Mesenchymal stem cell (in vitro differentiated cells and primary cell): ENCODE data around the gene RIT1.

Experiments used
- DNase-seq: peaks from one replicate; pipeline ENCODE4 v3.0.0-alpha.2; 2013
- H2AFZ ChIP-seq: one replicate; pipeline ENCODE4 v1.6.1; 2013; ENCODE audit warnings: low read depth, mild to moderate bottlenecking, control low read depth, inconsistent platforms, low read length, moderate library complexity
- H2AK5ac ChIP-seq: 2 replicates; pipeline ENCODE4 v1.6.1; 2013; ENCODE audit warnings: low read length, moderate library complexity, mild to moderate bottlenecking, inconsistent platforms; ENCODE audit not compliant: severe bottlenecking
- H2BK120ac ChIP-seq: one replicate; pipeline ENCODE4 v1.6.1; 2013; ENCODE audit warnings: low read depth, mild to moderate bottlenecking, inconsistent platforms, low read length, moderate library complexity
- H2BK12ac ChIP-seq, 2 experiments: one replicate each; pipeline ENCODE4 v1.6.1; 2013; ENCODE audit warnings: inconsistent platforms in 2 of 2, low read length in 2 of 2, mild to moderate bottlenecking in 2 of 2, moderate library complexity in 2 of 2, control low read depth in 1 of 2
- H2BK15ac ChIP-seq: one replicate; pipeline ENCODE4 v1.6.1; 2013; ENCODE audit warnings: mild to moderate bottlenecking, low read depth, inconsistent platforms; ENCODE audit not compliant: poor library complexity, severe bottlenecking
- H2BK5ac ChIP-seq: 2 replicates; pipeline ENCODE4 v1.6.1; 2013; ENCODE audit warnings: low read depth, mild to moderate bottlenecking, low read length, control low read depth, inconsistent platforms; ENCODE audit not compliant: poor library complexity, severe bottlenecking
- H3K14ac ChIP-seq, 2 experiments: one replicate each; pipeline ENCODE4 v1.6.1; 2013; ENCODE audit warnings: inconsistent platforms in 2 of 2, low read length in 2 of 2, control low read depth in 1 of 2, mild to moderate bottlenecking in 1 of 2, moderate library complexity in 1 of 2
- H3K18ac ChIP-seq, 2 experiments: one replicate each; pipeline ENCODE4 v1.6.1; 2013; ENCODE audit warnings: inconsistent platforms in 2 of 2, low read length in 2 of 2, control low read depth in 1 of 2, low read depth in 1 of 2, mild to moderate bottlenecking in 1 of 2
- H3K23ac ChIP-seq, 2 experiments: one replicate each; pipeline ENCODE4 v1.6.1; 2013; ENCODE audit warnings: inconsistent platforms in 2 of 2, low read length in 2 of 2, mild to moderate bottlenecking in 2 of 2, moderate library complexity in 2 of 2, control low read depth in 1 of 2
- H3K27ac ChIP-seq: 2 replicates; pipeline ENCODE4 v1.5.1; 2013; ENCODE audit warnings: mild to moderate bottlenecking, moderate library complexity, low read length, control low read depth, inconsistent platforms; ENCODE audit not compliant: poor library complexity, severe bottlenecking
- H3K27me3 ChIP-seq, 2 experiments: 2 replicates each; pipeline versions ENCODE4 v1.6.1 to v1.7.0; 2013; ENCODE audit warnings: low read length in 2 of 2, mild to moderate bottlenecking in 2 of 2, moderate library complexity in 2 of 2, control low read depth in 1 of 2, inconsistent platforms in 1 of 2; ENCODE audit not compliant: control insufficient read depth in 1 of 2, insufficient read depth in 1 of 2
- H3K36me3 ChIP-seq, 2 experiments: 2 replicates each; pipeline versions ENCODE4 v1.6.1 to v1.7.0; 2013; ENCODE audit warnings: low read length in 2 of 2, control low read depth in 1 of 2, inconsistent platforms in 1 of 2, low read depth in 1 of 2, mild to moderate bottlenecking in 1 of 2; ENCODE audit not compliant: insufficient read depth in 2 of 2, control insufficient read depth in 1 of 2
- H3K4ac ChIP-seq, 2 experiments: one replicate each; pipeline ENCODE4 v1.6.1; 2013; ENCODE audit warnings: inconsistent platforms in 2 of 2, low read length in 2 of 2, mild to moderate bottlenecking in 2 of 2, moderate library complexity in 2 of 2, control low read depth in 1 of 2, low read depth in 1 of 2
- H3K4me1 ChIP-seq: 2 replicates; pipeline ENCODE4 v1.6.1; 2013; ENCODE audit warnings: low read depth, low read length, control low read depth; ENCODE audit not compliant: control insufficient read depth, insufficient read depth
- H3K4me2 ChIP-seq: 2 replicates; pipeline ENCODE4 v1.6.1; 2013; ENCODE audit warnings: low read length, mild to moderate bottlenecking, inconsistent platforms; ENCODE audit not compliant: poor library complexity, severe bottlenecking
- H3K4me3 ChIP-seq, 2 experiments: 2 replicates each; pipeline versions ENCODE4 v1.5.1 to v1.7.0; 2013; ENCODE audit warnings: low read length in 2 of 2, mild to moderate bottlenecking in 2 of 2, control low read depth in 1 of 2, low read depth in 1 of 2; ENCODE audit not compliant: insufficient read depth in 1 of 2
- H3K79me1 ChIP-seq: replicated peaks from 2 replicates; pipeline ENCODE4 v1.6.1; 2013; ENCODE audit warnings: mild to moderate bottlenecking, control low read depth, low read length, inconsistent platforms; ENCODE audit not compliant: poor library complexity, severe bottlenecking
- H3K9ac ChIP-seq: 2 replicates; pipeline ENCODE4 v1.7.0; 2013; ENCODE audit warnings: mild to moderate bottlenecking, low read length, moderate library complexity
- H3K9me3 ChIP-seq: 2 replicates; pipeline ENCODE4 v1.7.0; 2013; ENCODE audit warnings: mild to moderate bottlenecking, low read length; ENCODE audit not compliant: control insufficient read depth
- H4K8ac ChIP-seq: one replicate; pipeline ENCODE4 v1.6.1; 2013; ENCODE audit warnings: inconsistent platforms, mild to moderate bottlenecking, low read length, moderate library complexity
- H4K91ac ChIP-seq: one replicate; pipeline ENCODE4 v1.6.1; 2013; ENCODE audit warnings: mild to moderate bottlenecking, low read length, inconsistent platforms
- WGBS: methylation state at CpG from one replicate; pipeline ENCODE4 v1.1.7; 2013; ENCODE audit warnings: mixed read lengths; 5-methylcytosine and 5-hydroxymethylcytosine counted together

RIT1 gene

GRCh38 chr1:155893389-155894142 is 17.6 kb downstream of the RIT1 start:
- DNase-seq: peak; percentile 91
- no peak overlapping the region for H4K91ac ChIP-seq
- H2BK15ac ChIP-seq: peak overlapping the region; percentile 48
- H2AFZ ChIP-seq: no peak overlapping the region
- 49% methylated on average over 9 of the region's 10 CpGs for WGBS
- no peaks in the 10 kb centered on the region for H3K27me3 ChIP-seq
- peaks cover 11% of the 10 kb centered on the region for H3K4me1 ChIP-seq
- peak overlapping the region; percentile 76 for H3K9ac ChIP-seq
- peak overlapping the region; percentile 26 for H2AK5ac ChIP-seq
- H3K18ac ChIP-seq: peak overlapping the region; percentile 24 to 52
- H3K36me3 ChIP-seq: peaks cover 11 to 25% of the 10 kb centered on the region in 2 experiments
- peak overlapping the region; percentile 64 for H2BK120ac ChIP-seq
- peak overlapping the region; percentile 19 for H4K8ac ChIP-seq
- no peak overlapping the region for H3K4me2 ChIP-seq
- no peak overlapping the region for H3K23ac ChIP-seq
- peak overlapping the region in 1 of 2 experiments; percentile 20 for H3K4ac ChIP-seq
- peaks cover 2% of the 10 kb centered on the region for H3K79me1 ChIP-seq
- peak overlapping the region in 1 of 2 experiments; percentile 50 for H2BK12ac ChIP-seq
- no peak overlapping the region for H3K14ac ChIP-seq
- no peaks in the 10 kb centered on the region for H3K9me3 ChIP-seq
- no peak overlapping the region for H3K4me3 ChIP-seq
- peak overlapping the region; percentile 82 for H3K27ac ChIP-seq
- no peak overlapping the region for H2BK5ac ChIP-seq

- Histone ChIP-seq H2BK15ac (no peak overlapping the region), H3K27ac (peak overlapping the region; percentile 82), H4K91ac (peak overlapping the region; percentile 6), H3K4me3 (no peak overlapping the region), H2BK5ac (no peak overlapping the region), H2BK120ac (no peak overlapping the region), H3K79me1 (peaks cover 2% of the 10 kb centered on the region), H3K4me2 (no peak overlapping the region), H3K9ac (peak overlapping the region; percentile 76), H3K27me3 (no peaks in the 10 kb centered on the region), H2AFZ (no peak overlapping the region), H3K9me3 (no peaks in the 10 kb centered on the region), H3K36me3 (peaks cover 11 to 21% of the 10 kb centered on the region in 2 experiments), H4K8ac (no peak overlapping the region), H3K23ac (no peak overlapping the region), H3K4me1 (peaks cover 11% of the 10 kb centered on the region), H3K18ac (peak overlapping the region in 1 of 2 experiments; percentile 71), H2AK5ac (peak overlapping the region; percentile 82), H2BK12ac (no peak overlapping the region), H3K14ac (peak overlapping the region in 1 of 2 experiments; percentile 69), H3K4ac (no peak overlapping the region)
- WGBS: 5% methylated on average over 3 of the region's 3 CpGs
- peak; percentile 67 for DNase-seq
Observed at GRCh38 chr1:155892796-155893195, 18.4 kb downstream of the RIT1 start.

DNA sequence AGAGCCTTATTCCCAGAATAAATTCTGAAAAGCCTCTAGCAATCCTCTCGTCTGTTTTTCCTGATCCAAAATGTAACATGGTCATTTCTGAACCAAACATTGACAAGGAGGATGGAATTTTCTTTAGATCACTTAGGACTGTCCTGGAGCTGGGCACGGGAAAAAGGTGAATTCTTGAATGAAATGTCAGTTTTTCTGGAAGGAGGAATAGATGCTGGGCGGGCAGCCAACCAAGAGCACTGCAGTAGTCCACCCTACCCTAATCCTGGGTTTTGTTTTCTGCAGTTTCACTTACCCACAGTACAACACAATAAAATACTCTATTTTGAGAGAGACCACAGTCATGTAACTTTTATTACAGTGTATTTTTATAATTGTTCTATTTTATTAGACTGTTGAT is 20.9 kb downstream of the RIT1 start:
- no peak overlapping the region for H3K14ac ChIP-seq
- no peak overlapping the region for H2AK5ac ChIP-seq
- no peak overlapping the region for H2AFZ ChIP-seq
- peak overlapping the region; percentile 6 for H3K27ac ChIP-seq
- no peak for DNase-seq
- H2BK5ac ChIP-seq: no peak overlapping the region
- H2BK120ac ChIP-seq: no peak overlapping the region
- H3K23ac ChIP-seq: no peak overlapping the region
- H2BK15ac ChIP-seq: no peak overlapping the region
- H3K4ac ChIP-seq: no peak overlapping the region
- no peak overlapping the region for H4K8ac ChIP-seq
- H3K4me3 ChIP-seq: no peak overlapping the region
- no peak overlapping the region for H2BK12ac ChIP-seq
- no peak overlapping the region for H4K91ac ChIP-seq
- no peak overlapping the region for H3K18ac ChIP-seq
- H3K4me1 ChIP-seq: peaks cover 13% of the 10 kb centered on the region
- no peaks in the 10 kb centered on the region for H3K9me3 ChIP-seq
- H3K9ac ChIP-seq: no peak overlapping the region
- WGBS: 100% methylated on average over 1 of the region's 3 CpGs
- no peaks in the 10 kb centered on the region for H3K27me3 ChIP-seq
- peaks cover 0 to 5% of the 10 kb centered on the region in 2 experiments for H3K36me3 ChIP-seq
- H3K4me2 ChIP-seq: no peak overlapping the region
- H3K79me1 ChIP-seq: no peaks in the 10 kb centered on the region

DNA sequence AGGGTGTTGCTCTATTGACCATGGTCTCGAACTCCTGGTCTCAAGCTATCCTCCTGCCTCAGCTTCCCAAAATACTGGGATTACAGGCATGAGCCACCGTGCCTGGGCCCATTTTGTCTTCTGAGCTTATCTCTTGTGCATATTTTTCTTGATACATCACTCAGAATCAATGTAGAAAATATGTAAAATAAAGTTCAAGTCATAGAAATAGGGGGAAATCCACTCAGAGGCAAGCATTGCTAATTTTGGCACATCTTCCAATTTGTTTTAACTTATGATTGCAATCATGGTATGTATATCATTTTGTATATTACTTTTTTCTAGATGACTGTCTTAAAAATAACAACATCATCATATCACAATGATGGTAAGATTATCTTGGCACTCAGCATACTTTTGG is 21.6 kb downstream of the RIT1 start:
- Histone ChIP-seq H3K4ac (no peak overlapping the region), H3K9me3 (no peaks in the 10 kb centered on the region), H3K14ac (no peak overlapping the region), H3K9ac (no peak overlapping the region), H3K4me2 (no peak overlapping the region), H2BK12ac (no peak overlapping the region), H3K4me1 (peaks cover 13% of the 10 kb centered on the region), H2AK5ac (no peak overlapping the region), H4K8ac (no peak overlapping the region), H3K18ac (no peak overlapping the region), H3K27ac (peak overlapping the region; percentile 6), H2BK5ac (no peak overlapping the region), H2AFZ (no peak overlapping the region), H3K27me3 (no peaks in the 10 kb centered on the region), H2BK120ac (no peak overlapping the region), H3K79me1 (no peaks in the 10 kb centered on the region), H2BK15ac (no peak overlapping the region), H4K91ac (no peak overlapping the region), H3K23ac (no peak overlapping the region), H3K4me3 (no peak overlapping the region), H3K36me3 (peaks cover 0 to 5% of the 10 kb centered on the region in 2 experiments)
- DNase-seq: no peak
- 100% methylated on average over 1 of the region's 2 CpGs for WGBS
